Measurements from ENCODE around the gene MYO7A.

The MYO7A gene

GRCh38 chr11:77202941-77203900 lies 75.2 kb downstream of the MYO7A start:
- no peak for DNase-seq

- DNase-seq: no peak
These were observed 76.1 kb downstream of the MYO7A start for GRCh38 chr11:77203901-77204753.

- DNase-seq: no peak
These were observed 76.9 kb downstream of the MYO7A start for GRCh38 chr11:77204754-77205466.

GRCh38 chr11:77205467-77206263 lies 77.6 kb downstream of the MYO7A start:
- DNase-seq: no peak

- DNase-seq: no peak
These were observed 78.4 kb downstream of the MYO7A start for GRCh38 chr11:77206264-77207018.

GRCh38 chr11:77207019-77207485 lies 79.0 kb downstream of the MYO7A start:
- no peak for DNase-seq

GRCh38 chr11:77207618-77208313 lies 79.7 kb downstream of the MYO7A start:
- DNase-seq: no peak

GRCh38 chr11:77208535-77208934 lies 80.5 kb downstream of the MYO7A start:
- DNase-seq: no peak

GRCh38 chr11:77209663-77210062 lies 81.6 kb downstream of the MYO7A start:
- no peak for DNase-seq

- no peak for DNase-seq
These were observed 83.0 kb downstream of the MYO7A start for GRCh38 chr11:77211040-77211451.

- DNase-seq: no peak
These were observed 83.7 kb downstream of the MYO7A start for GRCh38 chr11:77211594-77212251.

GRCh38 chr11:77212314-77213007 lies 84.4 kb downstream of the MYO7A start:
- no peak for DNase-seq

GRCh38 chr11:77213029-77213579 lies 85.1 kb downstream of the MYO7A start:
- no peak for DNase-seq

- no peak for DNase-seq
These were observed 85.8 kb downstream of the MYO7A start for GRCh38 chr11:77213589-77214428.

GRCh38 chr11:77214557-77214956 lies 86.5 kb downstream of the MYO7A start:
- DNase-seq: no peak

GRCh38 chr11:77215106-77215505 lies 87.1 kb downstream of the MYO7A start:
- DNase-seq: no peak

GRCh38 chr11:77217156-77217555 lies 89.1 kb downstream of the MYO7A start:
- no peak for DNase-seq

GRCh38 chr11:77223797-77224196 lies 95.8 kb downstream of the MYO7A start:
- no peak for DNase-seq

All from activated naive CD4-positive, alpha-beta T cell treated with anti-CD3 and anti-CD28 coated beads, Interleukin-2, amount 50 U/mL, for 16 hours (primary cell).